Ectodermal cell (in vitro differentiated cells): Measurements from ENCODE around the gene PRR33.

Source experiments
- H3K27ac ChIP-seq: 2 replicates; pipeline ENCODE4 v1.7.0; 2013; ENCODE audit warnings: mild to moderate bottlenecking, low read depth, low read length; ENCODE audit not compliant: insufficient read depth, poor library complexity, severe bottlenecking
- H3K27me3 ChIP-seq: 2 replicates; pipeline ENCODE4 v1.7.0; 2013; ENCODE audit warnings: mild to moderate bottlenecking, low read length; ENCODE audit not compliant: insufficient read depth, control insufficient read depth, poor library complexity, severe bottlenecking
- H3K36me3 ChIP-seq: one replicate; pipeline ENCODE4 v1.7.0; 2013; ENCODE audit warnings: low read length; ENCODE audit not compliant: control insufficient read depth, insufficient read depth
- H3K4me1 ChIP-seq: one replicate; pipeline ENCODE4 v1.7.0; 2013; ENCODE audit warnings: low read length; ENCODE audit not compliant: control insufficient read depth, insufficient read depth
- H3K4me3 ChIP-seq: 2 replicates; pipeline ENCODE4 v1.7.0; 2013; ENCODE audit warnings: low read depth, low read length, control low read depth; ENCODE audit not compliant: insufficient read depth
- H3K9me3 ChIP-seq: 2 replicates; pipeline ENCODE4 v1.7.0; 2013; ENCODE audit warnings: mild to moderate bottlenecking, low read length, moderate library complexity; ENCODE audit not compliant: control insufficient read depth
- WGBS, 2 experiments: methylation state at CpG; one replicate each; pipeline ENCODE4 v1.1.7; 2013; ENCODE audit warnings: missing lambda C conversion rate in 2 of 2; 5-methylcytosine and 5-hydroxymethylcytosine counted together

Gene PRR33

DNA sequence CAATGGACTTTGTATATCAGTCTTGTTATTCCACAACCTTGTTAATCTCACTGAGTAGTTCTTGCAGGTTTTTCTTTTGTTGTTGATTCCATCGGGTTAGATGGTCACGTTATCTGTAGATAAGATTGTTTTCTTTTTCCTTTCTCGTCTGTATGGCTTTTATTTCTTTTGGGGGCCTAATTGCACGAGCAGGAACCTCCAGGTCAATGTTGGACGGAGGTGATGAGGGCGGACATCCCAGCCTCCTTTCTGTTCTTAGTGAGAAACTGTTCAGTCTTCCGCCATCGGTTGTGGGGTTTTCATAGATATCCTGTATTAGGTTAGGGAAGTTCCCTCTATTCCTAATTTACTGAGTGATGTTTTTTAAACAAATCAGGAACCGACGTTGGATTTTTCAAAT, 4.8 kb upstream of the PRR33 start:
- Histone ChIP-seq H3K9me3 (no peaks in the 10 kb centered on the region), H3K27ac (no peak overlapping the region), H3K4me3 (no peak overlapping the region), H3K36me3 (no peaks in the 10 kb centered on the region), H3K4me1 (no peaks in the 10 kb centered on the region), H3K27me3 (no peaks in the 10 kb centered on the region)
- 87 to 91% methylated on average over 8 to 10 of the region's 10 CpGs for WGBS, 2 experiments

DNA sequence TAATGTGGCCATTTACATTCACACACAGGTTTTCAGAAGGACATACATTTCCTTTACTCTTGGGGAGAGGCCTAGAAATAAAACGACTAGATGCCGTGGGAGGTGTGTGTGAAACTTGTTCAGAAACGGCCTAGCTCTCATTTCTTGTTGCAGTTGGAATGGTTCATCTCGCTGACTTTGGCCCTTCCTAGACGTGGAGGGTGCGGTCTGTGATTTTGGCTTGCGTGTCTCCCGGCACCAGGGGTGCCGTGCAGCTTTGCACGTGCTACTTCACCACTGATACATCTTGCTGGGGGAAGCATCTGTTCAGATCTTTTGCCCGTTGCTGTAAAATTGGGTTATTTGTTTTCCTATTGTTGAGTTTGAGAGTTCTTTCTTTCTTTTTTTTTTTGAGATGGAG, 3.1 kb upstream of the PRR33 start:
- H3K4me3 ChIP-seq, result no peak overlapping the region
- 95 to 97% methylated on average over 11 of the region's 11 CpGs for WGBS, 2 experiments
- H3K9me3 ChIP-seq, result no peaks in the 10 kb centered on the region
- no peaks in the 10 kb centered on the region for H3K27me3 ChIP-seq
- H3K27ac ChIP-seq, result no peak overlapping the region
- H3K36me3 ChIP-seq, result no peaks in the 10 kb centered on the region
- H3K4me1 ChIP-seq, result no peaks in the 10 kb centered on the region

DNA sequence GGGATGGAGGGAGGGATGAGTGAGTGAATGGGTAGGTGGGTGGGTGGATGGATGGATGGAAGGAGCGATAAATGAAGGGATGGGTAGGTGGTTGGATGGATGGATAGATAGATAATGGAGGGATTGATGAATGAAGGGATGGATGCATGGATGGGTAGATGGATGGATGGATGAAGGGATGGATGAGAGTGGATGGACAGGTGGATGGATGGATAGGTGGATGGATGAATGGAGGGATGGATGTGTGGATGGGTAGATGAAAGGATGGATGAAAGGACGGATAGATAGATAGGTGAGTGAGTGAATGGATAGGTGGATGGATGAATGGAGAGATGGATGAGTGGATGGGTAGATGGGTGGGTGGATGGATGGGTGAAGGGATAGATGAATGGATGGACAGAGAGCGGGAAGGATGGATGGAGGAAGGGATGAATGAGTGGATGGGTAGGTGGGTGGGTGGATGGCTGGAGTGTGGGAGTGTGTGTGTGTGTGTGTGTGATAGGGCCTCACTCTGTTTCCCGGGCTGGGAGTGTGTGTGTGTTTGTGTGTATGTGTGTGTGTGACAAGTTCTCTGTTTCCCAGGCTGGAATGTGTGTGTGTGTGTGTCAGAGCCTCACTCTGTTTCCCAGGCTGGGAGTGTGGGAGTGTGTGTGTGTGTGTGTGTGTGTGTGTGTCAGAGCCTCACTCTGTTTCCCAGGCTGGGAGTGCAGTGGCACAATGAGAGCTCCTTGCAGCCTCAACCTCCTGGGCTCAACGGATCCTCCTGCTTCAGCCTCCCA, 2.1 kb upstream of the PRR33 start:
- no peak overlapping the region for H3K4me3 ChIP-seq
- no peaks in the 10 kb centered on the region for H3K9me3 ChIP-seq
- no peaks in the 10 kb centered on the region for H3K4me1 ChIP-seq
- no peaks in the 10 kb centered on the region for H3K36me3 ChIP-seq
- WGBS, 2 experiments, result 83 to 86% methylated on average over 5 of the region's 5 CpGs
- H3K27me3 ChIP-seq, result no peaks in the 10 kb centered on the region
- H3K27ac ChIP-seq, result no peak overlapping the region

DNA sequence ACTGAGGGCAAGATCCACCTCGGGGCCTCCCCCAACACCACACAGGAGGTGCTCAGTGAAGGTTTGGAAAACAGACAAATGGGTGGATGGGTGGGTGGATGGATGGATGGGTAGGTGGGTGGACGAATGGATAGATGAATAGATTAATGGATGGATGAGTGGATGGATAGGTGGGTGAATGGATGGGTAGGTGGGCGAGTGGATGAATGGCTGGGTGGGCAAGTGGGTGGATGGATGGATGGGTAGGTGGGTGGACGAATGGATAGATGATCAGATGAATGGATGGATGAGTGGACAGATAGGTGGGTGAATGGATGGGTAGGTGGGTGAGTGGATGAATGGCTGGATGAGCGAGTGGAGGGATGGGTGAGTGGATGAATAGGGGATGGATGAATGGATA, 863 bp upstream of the PRR33 start:
- H3K27me3 ChIP-seq, result no peaks in the 10 kb centered on the region
- 78% methylated on average over 5 of the region's 5 CpGs for WGBS, 2 experiments
- H3K4me1 ChIP-seq, result no peaks in the 10 kb centered on the region
- H3K36me3 ChIP-seq, result no peaks in the 10 kb centered on the region
- H3K27ac ChIP-seq, result no peak overlapping the region
- no peaks in the 10 kb centered on the region for H3K9me3 ChIP-seq
- no peak overlapping the region for H3K4me3 ChIP-seq

DNA sequence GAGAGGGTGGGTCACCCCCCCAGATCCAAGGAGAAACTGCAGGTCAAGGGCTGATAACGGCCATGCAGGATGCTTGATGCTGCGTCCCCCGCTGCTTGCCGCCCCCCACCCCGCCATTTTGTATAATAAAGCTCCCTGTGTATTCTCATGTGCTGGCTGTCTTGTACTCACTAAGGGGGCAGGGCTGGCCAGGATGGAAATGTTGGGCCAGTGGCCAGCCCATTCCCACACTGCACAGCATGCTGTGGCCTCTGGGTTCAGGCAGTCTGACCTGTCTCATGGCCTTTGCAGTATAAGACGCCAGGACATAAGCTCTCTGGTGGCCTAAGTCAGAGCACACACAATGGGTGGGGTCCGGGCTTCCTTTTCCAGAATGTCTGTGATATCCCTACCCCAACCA, 421 bp upstream of the PRR33 start:
- Histone ChIP-seq H3K27me3 (no peaks in the 10 kb centered on the region), H3K36me3 (no peaks in the 10 kb centered on the region), H3K27ac (no peak overlapping the region), H3K9me3 (no peaks in the 10 kb centered on the region), H3K4me1 (no peaks in the 10 kb centered on the region), H3K4me3 (no peak overlapping the region)
- WGBS, 2 experiments, result 90 to 91% methylated on average over 7 of the region's 7 CpGs

DNA sequence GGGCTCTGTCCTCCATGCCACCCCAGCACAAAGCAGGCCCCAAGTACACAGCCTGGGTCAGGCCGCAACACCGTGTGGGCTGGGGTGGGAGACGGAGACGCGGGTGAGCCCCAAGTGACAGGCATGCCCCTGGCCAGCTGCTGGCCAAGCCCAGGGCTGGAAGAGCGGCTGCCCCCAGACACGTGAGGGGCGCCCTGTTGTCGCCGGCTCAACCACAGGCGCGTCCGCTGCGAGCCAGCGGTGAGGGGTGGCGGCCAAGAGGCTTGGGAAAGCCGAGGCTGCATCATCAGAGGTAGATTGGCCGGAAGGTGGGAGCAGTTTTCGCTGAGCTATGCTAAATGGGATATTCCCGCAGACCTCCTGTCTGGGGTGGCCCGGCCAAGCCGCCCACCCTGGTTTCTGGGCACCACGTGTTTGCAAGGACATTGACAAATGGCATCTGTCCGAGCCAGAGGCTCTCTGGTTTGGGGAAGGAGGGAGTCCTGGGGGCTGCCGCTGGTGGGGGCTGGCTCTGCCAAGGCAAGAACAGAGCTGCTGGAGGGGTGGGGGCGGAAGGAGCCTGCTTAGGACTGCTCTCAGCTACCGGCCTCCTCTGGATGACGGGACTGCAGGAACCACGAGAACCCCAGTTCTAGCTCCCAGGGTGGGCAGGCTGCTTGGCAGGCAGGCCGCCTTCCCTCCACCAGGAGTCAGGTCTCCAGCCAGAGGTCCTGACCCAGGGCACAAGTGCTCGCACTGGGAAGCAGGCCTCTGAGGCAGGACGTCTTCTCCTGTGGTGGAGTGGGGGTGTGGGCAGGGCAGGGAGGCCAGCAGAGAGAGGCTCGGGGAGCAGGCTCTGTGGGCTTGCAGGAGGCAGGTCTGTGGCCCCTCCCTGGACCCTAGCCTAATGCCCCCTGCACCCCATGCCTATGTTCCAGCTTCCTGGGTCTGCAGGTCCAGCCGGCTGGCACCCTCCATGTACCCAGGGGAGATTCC, 552 bp downstream of the PRR33 start:
- no peaks in the 10 kb centered on the region for H3K27me3 ChIP-seq
- no peaks in the 10 kb centered on the region for H3K4me1 ChIP-seq
- H3K36me3 ChIP-seq, result no peaks in the 10 kb centered on the region
- no peak overlapping the region for H3K4me3 ChIP-seq
- no peaks in the 10 kb centered on the region for H3K9me3 ChIP-seq
- 93% methylated on average over 34 of the region's 34 CpGs for WGBS, 2 experiments
- H3K27ac ChIP-seq, result no peak overlapping the region

DNA sequence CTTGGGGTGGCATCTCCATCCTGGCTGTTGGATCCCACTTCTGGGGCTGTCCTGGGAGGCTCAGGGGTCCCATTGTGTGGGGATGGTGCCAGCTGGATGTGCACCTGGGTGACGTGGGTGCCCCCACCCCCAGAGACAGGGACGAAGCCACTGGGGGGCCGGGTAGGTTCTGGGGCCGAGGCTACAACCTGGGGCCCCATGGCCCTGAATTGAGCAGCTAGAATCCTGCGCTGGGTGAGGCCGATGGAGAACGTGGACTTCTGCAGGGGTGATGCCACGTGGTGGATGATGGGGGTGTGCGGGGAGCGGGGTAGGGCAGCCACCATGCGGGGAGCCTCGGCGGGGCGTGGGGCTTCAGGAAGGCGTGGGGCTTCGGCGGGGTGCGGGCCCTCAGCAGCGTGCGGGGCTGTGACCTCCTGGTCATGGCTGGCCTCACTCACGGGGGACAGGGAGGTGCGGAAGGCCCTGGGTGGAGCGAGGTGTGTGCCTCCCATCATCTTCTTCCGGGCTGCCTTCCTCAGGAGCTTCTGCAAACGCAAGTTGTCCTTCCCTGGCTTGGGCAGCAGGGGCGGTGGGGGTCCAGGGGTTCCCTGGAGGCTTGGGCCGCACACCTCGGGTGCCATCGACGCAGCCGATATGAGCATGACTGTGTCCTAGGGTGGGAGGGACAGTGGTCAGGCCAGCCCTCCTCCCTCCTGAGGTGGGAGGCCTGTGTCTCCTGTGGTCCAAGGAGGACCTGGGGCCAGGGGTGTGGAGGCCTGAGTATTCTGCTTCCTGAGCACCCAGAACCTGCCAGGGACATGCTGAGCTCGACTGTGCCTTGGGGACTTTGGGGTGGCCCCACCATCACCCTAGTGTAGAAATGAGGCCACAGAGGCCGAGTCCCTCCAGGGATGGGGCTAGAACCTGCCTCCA, 1.5 kb downstream of the PRR33 start:
- Histone ChIP-seq H3K9me3 (no peaks in the 10 kb centered on the region), H3K27me3 (peaks cover 3% of the 10 kb centered on the region), H3K27ac (no peak overlapping the region), H3K4me1 (no peaks in the 10 kb centered on the region), H3K36me3 (no peaks in the 10 kb centered on the region), H3K4me3 (no peak overlapping the region)
- 94 to 95% methylated on average over 33 of the region's 33 CpGs for WGBS, 2 experiments

DNA sequence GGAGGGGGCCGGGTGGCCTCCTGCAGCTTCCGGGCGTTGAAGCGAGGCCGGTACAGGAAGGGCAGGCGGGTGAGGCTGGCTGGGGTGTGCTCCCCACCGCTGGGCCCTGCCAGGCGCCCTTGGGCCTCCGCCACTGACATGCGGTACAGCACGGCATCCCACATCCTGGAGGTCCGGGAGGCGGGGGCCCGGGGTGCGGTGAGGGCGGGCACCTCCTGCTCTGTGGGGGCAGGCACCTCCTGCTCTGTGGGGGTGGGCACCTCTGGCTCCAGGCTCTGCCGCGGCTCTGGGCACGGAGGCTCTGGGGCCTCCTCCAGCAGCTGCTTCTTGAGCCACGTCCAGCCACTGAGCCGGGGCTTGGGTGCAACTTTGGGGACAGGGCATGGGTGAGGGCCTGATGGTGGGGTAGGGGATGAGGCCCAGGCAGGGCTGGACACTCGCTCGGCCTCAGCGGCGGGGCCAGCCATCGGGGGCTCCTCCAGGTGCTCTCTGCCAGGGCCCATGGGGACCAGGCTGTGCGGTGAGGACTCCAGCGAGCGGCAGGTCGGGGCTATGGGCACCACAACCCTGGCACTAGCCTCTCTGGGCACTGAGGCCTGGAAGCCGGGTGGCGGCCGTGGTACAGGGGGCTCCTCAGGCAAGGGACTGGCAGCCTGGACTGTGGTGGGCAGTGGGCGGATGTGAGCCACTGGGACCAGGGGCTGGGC, 2.3 kb downstream of the PRR33 start:
- no peaks in the 10 kb centered on the region for H3K36me3 ChIP-seq
- peaks cover 3% of the 10 kb centered on the region for H3K27me3 ChIP-seq
- no peak overlapping the region for H3K4me3 ChIP-seq
- H3K9me3 ChIP-seq, result no peaks in the 10 kb centered on the region
- no peaks in the 10 kb centered on the region for H3K4me1 ChIP-seq
- 93 to 95% methylated on average over 34 of the region's 34 CpGs for WGBS, 2 experiments
- no peak overlapping the region for H3K27ac ChIP-seq

DNA sequence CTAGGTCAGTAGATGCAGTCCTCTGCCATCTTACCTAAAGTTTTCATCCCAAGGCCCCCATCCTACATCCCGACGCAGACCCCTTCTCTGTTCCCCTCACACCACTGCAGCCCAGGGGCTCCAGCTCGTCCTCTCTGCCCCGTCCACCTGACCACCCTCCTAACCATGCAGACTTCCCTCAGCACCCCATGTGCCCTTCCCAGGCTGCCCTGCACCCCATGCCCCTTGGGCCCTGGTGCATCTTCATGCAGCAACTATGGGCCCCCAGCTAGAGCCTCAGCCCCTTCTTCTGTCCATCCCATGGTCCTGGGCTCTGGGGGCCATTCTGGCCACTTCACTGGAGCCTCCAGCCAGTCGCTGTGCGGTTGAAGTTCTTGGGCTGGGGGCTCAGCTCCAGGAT, 2.9 kb downstream of the PRR33 start:
- H3K4me1 ChIP-seq, result no peaks in the 10 kb centered on the region
- H3K27ac ChIP-seq, result no peak overlapping the region
- H3K27me3 ChIP-seq, result peaks cover 3% of the 10 kb centered on the region
- no peaks in the 10 kb centered on the region for H3K36me3 ChIP-seq
- H3K4me3 ChIP-seq, result no peak overlapping the region
- H3K9me3 ChIP-seq, result no peaks in the 10 kb centered on the region
- WGBS, 2 experiments, result 93% methylated on average over 6 of the region's 6 CpGs
